GDM1 (cell line): Measurements from ENCODE around the gene ERC1.

Experiments
- DNase-seq: peaks from one replicate; lab custom pipeline; 2025; lab: John Stamatoyannopoulos, UW

Gene ERC1

GRCh38 chr12:990661-991349, at the start of gene ERC1:
TSS of gene ERC1 (plus strand) at chr12:991223. CDS start at chr12:1027904, 36,681 bp downstream.
- peak; percentile 89 for DNase-seq

DNA sequence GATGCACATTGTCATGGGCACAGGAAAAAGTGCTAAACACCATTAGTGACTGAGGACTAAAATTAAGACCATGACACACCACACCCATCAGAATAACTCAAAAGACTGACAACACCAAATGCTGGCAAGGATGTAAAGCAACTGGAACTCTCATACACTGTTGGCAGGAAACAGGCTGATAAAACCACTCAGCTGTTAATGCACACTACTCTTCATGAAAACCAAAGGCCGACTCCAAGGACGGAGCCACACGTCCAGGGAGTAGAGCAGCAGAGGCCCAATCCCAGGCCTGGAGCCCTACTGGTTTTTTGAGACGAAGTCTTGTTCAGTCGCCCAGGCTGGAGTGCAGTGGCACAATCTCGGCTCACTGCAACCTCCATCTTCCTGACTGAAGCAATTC, 48.0 kb upstream of the ERC1 start:
- no peak for DNase-seq

GRCh38 chr12:944211-944610, 46.8 kb upstream of the ERC1 start:
- DNase-seq = no peak

DNA sequence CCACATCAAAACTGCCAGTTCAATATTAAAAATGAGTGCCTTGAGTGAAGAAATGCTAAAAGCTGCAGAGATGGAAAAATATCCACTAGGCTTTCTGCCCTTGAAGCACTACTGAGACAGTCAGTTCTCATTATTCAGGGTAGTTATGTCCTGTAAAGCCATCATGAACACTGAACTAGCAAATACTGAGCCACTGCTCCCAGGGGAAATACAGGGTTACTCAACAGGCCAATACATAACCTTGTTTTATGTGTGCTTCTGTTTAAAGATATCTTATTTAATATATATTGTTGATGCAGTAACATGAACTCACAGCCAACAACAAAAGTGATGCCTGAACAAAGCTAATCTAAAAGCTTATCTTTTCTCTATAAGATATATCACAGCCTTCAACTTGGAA, 44.8 kb upstream of the ERC1 start:
- no peak for DNase-seq

- DNase-seq = no peak
Observed at GRCh38 chr12:946631-947030, 44.4 kb upstream of the ERC1 start.

DNA sequence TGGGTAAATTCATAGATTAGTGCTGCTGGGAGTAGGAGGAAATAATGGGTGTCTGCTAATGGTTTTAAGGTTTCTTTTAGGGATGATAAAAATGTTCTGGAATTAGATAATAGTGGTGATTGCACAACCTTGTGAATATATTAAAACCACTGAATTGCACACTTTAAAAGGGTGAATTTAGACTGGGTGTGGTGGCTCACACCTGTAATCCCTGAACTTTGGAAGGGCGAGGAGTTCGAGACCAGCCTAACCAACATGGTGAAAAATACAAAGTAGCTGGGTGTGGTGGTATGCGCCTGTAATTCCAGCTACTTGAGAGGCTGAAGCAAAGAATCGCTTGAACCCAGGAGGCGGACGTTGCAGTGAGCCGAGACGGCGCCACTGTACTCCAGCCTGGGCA, 42.8 kb upstream of the ERC1 start:
- DNase-seq = no peak

DNA sequence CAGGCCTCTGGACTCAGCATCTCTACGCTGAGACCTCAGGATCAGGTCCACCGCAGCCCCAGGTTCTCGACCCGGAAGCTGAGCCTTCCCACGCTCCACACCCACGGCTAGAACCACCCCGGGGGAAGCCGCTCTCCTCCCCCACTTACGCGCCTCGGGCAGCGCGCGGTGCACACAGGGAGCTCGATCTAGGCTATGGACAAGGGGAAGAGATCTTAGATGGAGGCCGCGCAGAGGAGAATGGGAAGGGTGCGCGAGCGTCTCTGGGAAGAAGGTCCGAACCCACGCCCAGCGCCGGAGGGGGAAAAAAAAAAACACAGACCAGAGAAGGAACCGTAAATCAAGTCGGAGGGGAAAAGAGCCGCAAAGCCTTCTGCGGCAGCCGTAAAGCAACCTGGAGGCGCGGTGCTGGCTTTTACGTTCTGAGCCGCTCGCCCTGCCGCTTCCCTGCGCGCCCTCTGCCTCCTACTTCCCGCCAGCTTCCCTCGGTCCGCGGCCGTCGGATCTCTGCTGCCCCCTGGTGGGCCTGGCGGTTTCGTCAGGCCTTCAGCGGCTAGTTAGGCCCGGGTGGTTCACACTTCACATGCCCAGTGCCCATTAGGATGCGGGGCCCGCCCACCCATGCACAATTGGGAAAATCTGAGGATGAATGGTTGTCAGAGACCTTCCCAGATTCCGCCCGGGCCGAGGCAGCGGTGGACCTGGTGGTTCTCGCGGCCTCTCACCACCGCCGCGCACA, 41.4 kb upstream of the ERC1 start, which contains the start of gene RAD52:
Gene RAD52, minus strand, starts transcription at position 242 of the 739 bp plus-strand sequence. CDS start 16,636 bp downstream, outside the sequence.
- DNase-seq = peak; percentile 99

DNA sequence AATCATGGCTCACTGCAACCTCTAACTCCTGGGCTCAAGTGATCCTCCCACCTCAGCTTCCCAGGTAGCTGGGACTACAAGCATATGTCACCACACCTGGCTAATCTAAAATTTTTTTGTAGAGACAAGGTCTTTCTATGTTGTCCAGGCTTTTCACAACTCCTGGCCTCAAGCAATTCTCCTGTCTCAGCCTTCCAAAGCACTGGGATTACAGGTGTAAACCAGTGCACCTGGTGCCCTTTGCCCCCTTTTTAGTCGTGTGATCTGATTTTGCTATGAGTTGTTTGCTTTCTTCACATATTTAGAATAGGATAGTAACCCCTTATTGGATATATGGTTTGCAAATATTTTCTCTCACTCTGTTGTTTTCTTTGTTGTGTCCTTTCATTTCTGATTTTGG, 39.8 kb upstream of the ERC1 start:
- no peak for DNase-seq

- no peak for DNase-seq
Observed at GRCh38 chr12:953776-954175, 37.2 kb upstream of the ERC1 start.

GRCh38 chr12:954741-955140, 36.3 kb upstream of the ERC1 start:
- DNase-seq = no peak

- no peak for DNase-seq
Observed at GRCh38 chr12:955939-956338, 35.1 kb upstream of the ERC1 start.

DNA sequence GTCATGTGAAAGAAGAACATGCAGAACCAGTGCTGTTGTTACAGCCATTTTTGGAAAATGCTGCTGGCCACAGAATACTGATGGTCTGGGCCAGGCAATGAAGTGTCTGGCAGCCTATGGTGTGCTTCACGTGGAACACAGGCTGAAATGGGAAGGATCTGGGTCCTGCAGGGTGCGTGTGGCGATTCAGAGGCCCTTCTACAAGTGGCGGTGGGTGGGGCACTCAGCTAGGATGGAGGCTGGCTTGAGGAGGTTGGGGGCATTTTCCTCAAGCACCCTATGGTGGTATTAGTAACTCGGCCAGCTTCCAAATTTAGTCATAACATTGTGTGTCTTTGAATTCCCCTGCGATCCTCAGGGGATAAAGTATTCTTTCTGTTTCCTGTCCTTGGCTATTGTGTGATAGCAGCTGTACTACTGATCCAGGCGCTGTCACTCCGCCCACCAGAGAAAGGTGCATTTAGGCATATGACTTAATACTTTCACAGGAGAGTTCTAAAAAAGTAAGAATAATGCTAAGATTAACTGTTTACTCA, 32.4 kb upstream of the ERC1 start:
- DNase-seq = no peak

DNA sequence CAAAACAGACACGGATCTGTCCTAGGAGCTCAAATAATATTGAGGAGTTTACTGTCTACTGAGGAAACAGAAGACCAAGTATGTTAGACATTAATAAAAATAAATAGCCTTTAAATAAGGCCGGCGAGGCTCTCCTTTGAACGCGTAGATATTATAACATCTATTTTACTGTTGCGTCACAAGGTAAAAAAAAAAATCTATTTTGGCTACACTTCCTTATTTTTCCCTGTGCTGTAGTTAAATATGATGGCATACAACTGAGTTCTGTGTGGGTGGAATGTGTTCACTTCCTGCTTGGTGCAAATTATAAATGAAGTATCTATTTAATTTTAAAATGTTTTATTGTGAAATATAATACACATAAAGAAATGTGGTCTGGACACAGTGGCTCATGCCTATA, 24.3 kb upstream of the ERC1 start:
- no peak for DNase-seq

- DNase-seq = no peak
Observed at GRCh38 chr12:967641-968040, 23.4 kb upstream of the ERC1 start.

GRCh38 chr12:968545-968944, 22.5 kb upstream of the ERC1 start:
- no peak for DNase-seq

DNA sequence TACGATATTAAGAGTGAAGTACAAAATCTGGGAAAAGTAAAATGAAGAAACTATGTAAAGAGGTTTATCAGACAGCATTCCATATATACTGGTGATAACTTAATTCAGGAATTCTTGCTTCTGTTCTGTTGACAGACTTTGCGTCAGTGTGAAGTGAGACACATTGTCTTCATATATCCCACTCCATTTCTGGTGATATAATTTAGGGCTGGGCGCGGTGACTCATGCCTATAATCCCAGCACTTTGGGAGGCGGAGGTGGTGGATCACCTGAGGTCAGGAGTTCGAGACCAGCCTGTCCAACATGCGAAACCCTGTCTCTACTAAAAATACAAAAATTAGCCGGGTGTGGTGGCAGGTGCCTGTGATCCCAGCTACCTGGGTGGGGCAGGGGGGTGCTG, 21.2 kb upstream of the ERC1 start:
- no peak for DNase-seq

DNA sequence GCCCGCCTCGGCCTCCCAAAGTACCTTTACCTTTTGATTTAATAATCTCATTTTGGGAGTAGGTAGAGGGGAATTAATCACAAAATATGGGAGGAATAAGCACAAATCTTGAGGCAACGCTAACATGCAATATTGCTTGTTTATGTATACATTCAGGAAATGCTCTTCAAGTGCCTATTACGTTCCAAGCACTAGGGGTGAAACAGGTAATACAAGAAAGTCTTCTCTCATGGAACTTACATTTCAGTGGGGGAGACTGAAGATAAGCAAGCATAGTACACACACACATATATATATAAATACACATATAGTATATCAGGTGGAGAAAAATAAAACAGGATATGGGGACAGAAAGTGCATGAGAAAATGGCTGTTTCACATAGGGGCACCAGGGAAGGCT, 19.0 kb upstream of the ERC1 start:
- no peak for DNase-seq

GRCh38 chr12:974271-974862, 16.7 kb upstream of the ERC1 start:
- DNase-seq = no peak

GRCh38 chr12:976644-977043, 14.4 kb upstream of the ERC1 start:
- no peak for DNase-seq

GRCh38 chr12:977156-977555, 13.9 kb upstream of the ERC1 start:
- no peak for DNase-seq

- DNase-seq = no peak
Observed at GRCh38 chr12:979349-979748, 11.7 kb upstream of the ERC1 start.

DNA sequence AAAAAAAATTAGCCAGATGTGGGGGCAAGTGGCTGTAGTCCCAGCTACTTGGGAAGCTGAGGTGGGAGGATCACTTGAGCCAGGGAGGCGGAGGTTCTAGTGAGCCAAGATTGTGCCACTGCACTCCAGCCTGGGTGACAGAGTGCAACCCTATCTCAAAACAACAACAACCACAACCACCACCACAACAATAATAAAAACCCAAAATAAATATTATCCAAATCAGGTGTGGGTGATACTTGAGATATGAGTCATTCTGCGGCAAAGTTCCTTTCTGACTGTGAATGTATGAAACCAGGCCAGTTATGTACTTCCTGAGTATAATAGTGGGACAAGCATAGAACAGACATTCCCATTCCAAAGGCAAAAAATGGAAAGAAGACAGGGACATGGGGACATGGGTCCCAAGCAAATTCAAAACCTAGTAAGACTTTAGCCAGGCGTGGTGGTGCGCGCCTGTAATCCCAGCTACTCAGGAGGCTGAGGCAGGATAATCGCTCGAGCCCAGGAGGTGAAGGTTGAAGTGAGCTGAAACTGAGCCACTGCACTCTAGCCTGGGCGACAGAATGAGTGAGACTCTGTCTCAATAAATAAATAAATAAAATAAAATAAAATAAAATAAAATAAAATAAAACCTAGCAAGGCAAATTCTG, 9.7 kb upstream of the ERC1 start:
- no peak for DNase-seq
